HepG2 (cell line): ENCODE data around the gene FUT8. TPM values are rescaled to one million over a fixed set of nuclear protein-coding genes. Genes with fewer than 3 reads are reported as not detected.

Experiments used
- ATAC-seq: fragments of 200-7000 bp; cut with Tn5 transposase; 3 replicates; pipeline ENCODE4 v1.9.1; 2020; ENCODE audit warnings: mild to moderate bottlenecking, moderate library complexity
- BruUV-seq: library from RNA; stranded (reverse); fragments of 400-500 nt; replicated peaks from 2 replicates; lab custom pipeline; 2021; lab: Mats Ljungman, UMichigan
- CTCF ChIA-PET: fragments of 300-600 bp; formaldehyde crosslinking; extraction: SDS; loops from one replicate; lab custom pipeline; 2021; ENCODE audit warnings: low total read pairs, inconsistent platforms, low intra/inter-chr PET ratio; lab: Yijun Ruan, JAX
- POLR2A ChIA-PET: fragments of 350-600 bp; sonication (Branson Sonifier 250); formaldehyde crosslinking; loops from one replicate; lab custom pipeline; 2020; ENCODE audit warnings: antibody characterized with exemption, inconsistent platforms; lab: Yijun Ruan, JAX
- DNase-seq: peaks from one replicate; pipeline ENCODE4 v3.0.0-alpha.2; 2015; ENCODE audit warnings: low spot score
- FAIRE-seq: peaks from 3 replicates; lab custom pipeline; 2011; peaks lifted over from hg19 to GRCh38; lab: Jason Lieb, UNC
- H2AFZ ChIP-seq: one replicate; pipeline ENCODE4 v1.6.1; 2011; ENCODE audit warnings: low read length, inconsistent platforms
- H3K27ac ChIP-seq: fragments of 300-600 bp; 3 replicates; pipeline ENCODE4 v1.8.0; 2011; ENCODE audit warnings: mixed run types, mild to moderate bottlenecking, mixed read lengths, low read length, inconsistent platforms; ENCODE audit not compliant: insufficient read depth; ENCODE audit errors: extremely low read length
- H3K27me3 ChIP-seq, 2 experiments: fragments of 200-600 bp in 1 of 2; 2 replicates in 1 of 2; 3 replicates in 1 of 2; pipeline versions ENCODE4 v1.6.0 to v1.8.0; 2011; ENCODE audit warnings: low read length in 2 of 2, mild to moderate bottlenecking in 2 of 2, moderate library complexity in 2 of 2, inconsistent platforms in 1 of 2; ENCODE audit not compliant: insufficient read depth in 2 of 2, control insufficient read depth in 1 of 2
- H3K36me3 ChIP-seq, 2 experiments: fragments of 200-600 bp in 1 of 2; replicated peaks in 1 of 2; 2 replicates in 1 of 2; 3 replicates in 1 of 2; pipeline versions ENCODE4 v1.5.1 to v1.8.0; 2011; ENCODE audit warnings: low read length in 2 of 2, inconsistent platforms in 1 of 2; ENCODE audit not compliant: insufficient read depth in 2 of 2, control insufficient read depth in 1 of 2
- H3K4me1 ChIP-seq: 2 replicates; pipeline ENCODE4 v1.5.1; 2012; ENCODE audit warnings: low read length, inconsistent platforms; ENCODE audit not compliant: insufficient read depth
- H3K4me2 ChIP-seq: 2 replicates; pipeline ENCODE4 v1.6.0; 2011; ENCODE audit warnings: low read depth, low read length, inconsistent platforms
- H3K4me3 ChIP-seq, 3 experiments: fragments of 200-600 bp in 1 of 3; sonication (generic), shearing (Covaris generic) in 1 of 3; replicated peaks in 1 of 3; 2 replicates each; pipeline ENCODE4 v1.5.1; 2011 to 2016; ENCODE audit warnings: low read length in 3 of 3, inconsistent platforms in 2 of 3, low read depth in 2 of 3, mild to moderate bottlenecking in 2 of 3, control low read depth in 1 of 3, mixed read lengths in 1 of 3; ENCODE audit not compliant: insufficient read depth in 1 of 3
- H3K79me2 ChIP-seq: one replicate; pipeline ENCODE4 v1.6.1; 2011; ENCODE audit warnings: low read length, inconsistent platforms; ENCODE audit not compliant: insufficient read depth
- H3K9ac ChIP-seq: 2 replicates; pipeline ENCODE4 v1.6.0; 2011; ENCODE audit warnings: mild to moderate bottlenecking, low read depth, low read length, inconsistent platforms; ENCODE audit not compliant: insufficient read depth
- H3K9me3 ChIP-seq: 2 replicates; pipeline ENCODE4 v1.5.1; 2012; ENCODE audit warnings: mild to moderate bottlenecking, low read length
- H4K20me1 ChIP-seq: 2 replicates; pipeline ENCODE4 v1.6.0; 2011; ENCODE audit warnings: inconsistent platforms, mild to moderate bottlenecking, low read length, moderate library complexity; ENCODE audit not compliant: insufficient read depth
- ASH2L ChIP-seq: fragments of 300-600, 200-600 bp; sonication (generic); IDR thresholded peaks from 2 replicates; pipeline ENCODE4 v1.7.0; 2017; ENCODE audit warnings: low read depth, mild to moderate bottlenecking, moderate library complexity, mixed read lengths, low read length; ENCODE audit not compliant: insufficient read length
- ATF6 ChIP-seq: sonication (generic); formaldehyde crosslinking; conservative IDR thresholded peaks from 2 replicates; pipeline ENCODE4 v1.4.0; 2020; ENCODE audit warnings: missing genetic modification reagents
- ATF7-NPFF ChIP-seq: sonication (generic); formaldehyde crosslinking; IDR thresholded peaks from 2 replicates; pipeline ENCODE4 v1.8.1; 2023; ENCODE audit warnings: mild to moderate bottlenecking, low read depth, missing genetic modification reagents, moderate library complexity
- DBP ChIP-seq: sonication (generic); formaldehyde crosslinking; IDR thresholded peaks from 2 replicates; pipeline ENCODE4 v1.4.0; 2020; ENCODE audit warnings: missing genetic modification reagents; ENCODE audit errors: not compliant biosample characterization
- HDAC1 ChIP-seq: sonication (generic); formaldehyde crosslinking; IDR thresholded peaks from 2 replicates; pipeline ENCODE4 v1.5.1; 2020; ENCODE audit warnings: mild to moderate bottlenecking, missing genetic modification reagents
- IRX3 ChIP-seq: sonication (generic); formaldehyde crosslinking; IDR thresholded peaks from 2 replicates; pipeline ENCODE4 v1.8.1; 2023; ENCODE audit warnings: mild to moderate bottlenecking, low read depth, missing genetic modification reagents, borderline replicate concordance
- KMT2B ChIP-seq: IDR thresholded peaks from 2 replicates; pipeline ENCODE4 v1.6.1; 2016; ENCODE audit warnings: missing genetic modification reagents, missing compliant biosample characterization
- POLR2G ChIP-seq: fragments of 200-400 bp; formaldehyde crosslinking; IDR thresholded peaks from 2 replicates; pipeline ENCODE4 v1.6.1; 2018; ENCODE audit warnings: mild to moderate bottlenecking, low read depth, low read length, moderate library complexity
- THAP11 ChIP-seq: IDR thresholded peaks from 2 replicates; pipeline ENCODE4 v1.6.1; 2016; ENCODE audit warnings: missing biosample characterization, missing genetic modification reagents
- THAP9 ChIP-seq: sonication (generic); formaldehyde crosslinking; IDR thresholded peaks from 2 replicates; pipeline ENCODE4; 2020; ENCODE audit warnings: missing genetic modification reagents, mild to moderate bottlenecking, borderline replicate concordance
- ZBTB2 ChIP-seq: sonication (generic); formaldehyde crosslinking; IDR thresholded peaks from 2 replicates; pipeline ENCODE4 v1.8.0; 2022; ENCODE audit warnings: low read depth, missing genetic modification reagents
- ZNF143 ChIP-seq: sonication (generic); formaldehyde crosslinking; IDR thresholded peaks from 2 replicates; pipeline ENCODE4 v1.4.0; 2020; ENCODE audit warnings: missing genetic modification reagents
- ZNF724P ChIP-seq: sonication (generic); formaldehyde crosslinking; IDR thresholded peaks from 2 replicates; pipeline ENCODE4 v1.8.0; 2022; ENCODE audit warnings: missing genetic modification reagents, borderline replicate concordance
- WGBS: methylation state at CpG from one replicate; pipeline ENCODE4 v1.1.6; 2017; ENCODE audit warnings: low lambda C conversion rate; 5-methylcytosine and 5-hydroxymethylcytosine counted together
- in situ Hi-C: cut with HindIII; loops from 2 replicates; pipeline ENCODE4 v1.10.0; 2017; ENCODE audit warnings: low pct_unique_long_range_greater_than_20kb; ENCODE audit not compliant: extremely low pct_ligation_motif_present
- intact Hi-C: fragments of 100-400 bp; cut with micrococcal nuclease; formaldehyde crosslinking; loops from one replicate; pipeline ENCODE4 v1.10.0; 2022; ENCODE audit not compliant: unreplicated experiment
- polyA plus RNA-seq, 8 experiments: library from polyadenylated mRNA; depleted of rRNA in 3 of 8; stranded (reverse) in 7 of 8; unstranded in 1 of 8; fragments of >200 nt; fragmentation: Illumina TruSeq in 4 of 8; extraction: Trizol in 4 of 8; gene quantifications; 2 replicates each; pipeline versions ENCODE4 v1.2.1 to v1.2.3, GENCODE V29; 2011 to 2016; ENCODE audit warnings: low read depth in 4 of 8, missing spikeins in 1 of 8, mixed read lengths in 1 of 8; ENCODE audit not compliant: insufficient read depth in 1 of 8
- total RNA-seq, 5 experiments: library from RNA; depleted of rRNA; stranded (reverse); fragments of >200 nt; fragmentation: Illumina TruSeq; extraction: Trizol; gene quantifications; 2 replicates each; pipeline ENCODE4 v1.2.3, GENCODE V29; 2016; ENCODE audit warnings: low read depth in 1 of 5

FUT8 gene
- total and polyA plus RNA-seq, 2 of the 13 experiments (the other 11 are each of a cell fraction or from before 2014, with no cell fraction given): 9.3 to 17.5 TPM

- H3K4me3 ChIP-seq: no peak overlapping the region
- CTCF ChIA-PET: no interaction called here
- no peaks in the 10 kb centered on the region for H3K4me1 ChIP-seq
- ATAC-seq (no peak), DNase-seq (no peak), FAIRE-seq (no peak)
- H4K20me1 ChIP-seq: no peaks in the 10 kb centered on the region
- H3K9me3 ChIP-seq: no peaks in the 10 kb centered on the region
- H3K27me3 ChIP-seq: no peaks in the 10 kb centered on the region
- in situ Hi-C loops (no loop called here), intact Hi-C loops (no loop called here)
- no peak overlapping the region for H3K9ac ChIP-seq
- no peak overlapping the region for H2AFZ ChIP-seq
- TF ChIP-seq ZNF724P (CRISPR knock-in tag): no peak
- no peak for TF ChIP-seq ATF7-NPFF (CRISPR knock-in tag)
- no peak for TF ChIP-seq HDAC1 (CRISPR knock-in tag)
- TF ChIP-seq THAP9 (CRISPR knock-in tag): no peak
- no peak for TF ChIP-seq DBP
- no peak for TF ChIP-seq ATF6 (CRISPR knock-in tag)
- no peak for TF ChIP-seq IRX3 (CRISPR knock-in tag)
- no peak for TF ChIP-seq ASH2L
- no peak for TF ChIP-seq KMT2B (CRISPR knock-in tag)
- TF ChIP-seq POLR2G: no peak
- no peak for TF ChIP-seq THAP11 (CRISPR knock-in tag)
- TF ChIP-seq ZNF143: no peak
- TF ChIP-seq ZBTB2: no peak
- POLR2A ChIA-PET: no interaction called here
- no peaks in the 10 kb centered on the region for H3K36me3 ChIP-seq
- H3K27ac ChIP-seq: no peak overlapping the region
- no peaks in the 10 kb centered on the region for H3K79me2 ChIP-seq
- WGBS: 75% methylated on average over 2 of the region's 2 CpGs
- BruUV-seq: no TSS peak
- H3K4me2 ChIP-seq: no peak overlapping the region
Observed at GRCh38 chr14:65549429-65549828, 136.9 kb downstream of the FUT8 start.
